ENCODE data around the gene RRP1B.
A peak's percentile ranks its signal among the peaks of the same experiment; 100 is the strongest.

Gene RRP1B

DNA sequence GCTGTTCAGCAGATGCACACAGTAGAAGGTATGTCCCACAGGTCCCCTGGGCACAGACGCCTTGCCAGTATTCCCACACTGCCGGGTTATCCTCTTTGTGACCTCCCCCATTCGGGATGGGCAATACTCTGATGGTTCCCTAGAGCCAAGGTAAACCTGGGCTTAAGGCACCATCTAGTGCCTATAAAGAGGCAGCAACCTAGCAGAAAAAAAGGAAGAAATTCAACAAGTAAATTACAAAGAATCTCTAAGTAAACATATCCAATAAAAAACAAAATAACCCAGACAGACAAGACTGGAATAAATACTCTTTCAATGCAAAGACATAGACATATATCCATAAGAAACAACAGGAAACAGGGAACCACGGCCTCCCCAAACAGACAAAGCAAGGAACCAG lies 39.5 kb upstream of the RRP1B start:
- no peak overlapping the region for H3K27ac ChIP-seq
- TF ChIP-seq, protein P1, sequence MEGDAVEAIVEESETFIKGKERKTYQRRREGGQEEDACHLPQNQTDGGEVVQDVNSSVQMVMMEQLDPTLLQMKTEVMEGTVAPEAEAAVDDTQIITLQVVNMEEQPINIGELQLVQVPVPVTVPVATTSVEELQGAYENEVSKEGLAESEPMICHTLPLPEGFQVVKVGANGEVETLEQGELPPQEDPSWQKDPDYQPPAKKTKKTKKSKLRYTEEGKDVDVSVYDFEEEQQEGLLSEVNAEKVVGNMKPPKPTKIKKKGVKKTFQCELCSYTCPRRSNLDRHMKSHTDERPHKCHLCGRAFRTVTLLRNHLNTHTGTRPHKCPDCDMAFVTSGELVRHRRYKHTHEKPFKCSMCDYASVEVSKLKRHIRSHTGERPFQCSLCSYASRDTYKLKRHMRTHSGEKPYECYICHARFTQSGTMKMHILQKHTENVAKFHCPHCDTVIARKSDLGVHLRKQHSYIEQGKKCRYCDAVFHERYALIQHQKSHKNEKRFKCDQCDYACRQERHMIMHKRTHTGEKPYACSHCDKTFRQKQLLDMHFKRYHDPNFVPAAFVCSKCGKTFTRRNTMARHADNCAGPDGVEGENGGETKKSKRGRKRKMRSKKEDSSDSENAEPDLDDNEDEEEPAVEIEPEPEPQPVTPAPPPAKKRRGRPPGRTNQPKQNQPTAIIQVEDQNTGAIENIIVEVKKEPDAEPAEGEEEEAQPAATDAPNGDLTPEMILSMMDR (conservative IDR thresholded peaks at IDR 0.05): no peak

DNA sequence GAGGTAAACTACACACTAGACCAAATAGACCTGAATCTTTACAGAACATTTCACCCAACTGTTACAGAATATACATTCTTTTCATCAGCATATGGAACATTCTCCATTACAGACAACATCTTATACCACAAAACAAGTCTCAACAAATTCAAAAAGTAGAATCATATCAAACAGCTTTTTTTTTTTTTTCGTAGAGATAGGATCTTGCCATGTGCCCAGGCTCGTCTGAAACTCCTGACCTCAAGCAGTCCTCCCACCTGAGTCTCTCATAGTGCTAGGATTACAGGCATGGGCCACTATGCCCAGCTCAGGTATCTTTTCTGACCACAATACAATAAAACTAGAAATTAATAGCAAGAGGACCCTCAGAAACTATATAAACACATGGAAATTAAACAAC lies 36.6 kb upstream of the RRP1B start:
- no peak overlapping the region for H3K27ac ChIP-seq
- TF ChIP-seq, protein P1 (conservative IDR thresholded peaks at IDR 0.05): no peak

DNA sequence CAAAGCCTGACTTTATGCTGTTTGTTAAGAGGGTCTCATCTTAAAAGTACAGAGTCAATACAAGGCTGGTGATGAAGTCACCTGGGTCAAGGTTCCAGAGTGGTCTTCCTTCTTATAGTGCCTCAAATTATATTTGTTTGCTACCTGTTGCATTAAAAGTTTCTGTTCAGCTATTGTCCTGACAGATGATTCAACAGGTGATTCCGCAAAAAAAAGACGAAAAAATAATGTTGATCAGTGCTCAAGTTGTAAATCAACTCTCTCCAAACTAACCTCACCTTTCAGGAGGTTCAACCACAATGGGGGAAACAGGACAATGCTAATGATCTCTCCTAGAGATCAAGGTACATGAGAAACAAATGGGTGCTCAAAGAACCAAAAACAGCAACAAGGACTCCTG lies 35.8 kb upstream of the RRP1B start:
- TF ChIP-seq, protein P1 (conservative IDR thresholded peaks at IDR 0.05): no peak
- H3K27ac ChIP-seq: no peak overlapping the region

DNA sequence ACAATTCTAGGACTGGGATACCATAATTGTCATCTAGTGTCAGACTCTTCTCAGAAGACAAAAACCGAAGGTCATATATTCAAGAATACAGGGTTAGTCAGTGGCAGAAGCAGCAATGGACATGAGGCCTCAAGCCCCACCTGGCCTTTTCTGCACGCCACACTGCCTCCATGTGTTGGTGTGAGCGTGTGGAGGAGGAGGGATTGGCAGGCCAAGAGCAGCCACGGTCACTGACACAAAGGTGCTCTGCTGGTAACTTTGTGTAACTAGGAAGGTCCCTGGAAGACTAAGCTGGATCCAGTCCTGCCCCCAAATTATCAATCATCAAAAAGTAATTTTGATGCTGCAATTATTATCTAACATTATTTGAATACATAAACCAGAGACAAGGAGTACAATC lies 35.0 kb upstream of the RRP1B start:
- H3K27ac ChIP-seq: no peak overlapping the region
- TF ChIP-seq, protein P1 (conservative IDR thresholded peaks at IDR 0.05): no peak; the same call in 1 of the 2 replicates

DNA sequence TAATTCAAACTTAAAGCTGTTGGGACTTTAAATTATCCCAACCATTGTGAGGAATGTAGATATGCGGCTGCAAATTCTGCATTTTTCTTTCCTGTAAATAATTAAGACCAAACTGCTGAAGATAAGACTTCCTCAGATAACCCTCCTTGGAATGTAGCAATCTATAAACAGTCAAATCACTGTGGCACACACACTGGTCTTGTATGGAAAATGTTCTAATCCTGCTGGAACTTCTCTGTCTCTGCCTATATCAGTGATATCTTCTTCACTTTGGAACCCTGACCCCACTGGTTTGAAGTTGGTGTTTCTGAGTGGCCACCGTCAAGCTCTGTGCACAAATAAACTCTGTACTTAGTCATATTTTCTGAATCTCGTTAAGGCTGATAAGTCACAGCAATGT lies 33.0 kb upstream of the RRP1B start:
- H3K27ac ChIP-seq: no peak overlapping the region
- TF ChIP-seq, protein P1 (conservative IDR thresholded peaks at IDR 0.05): no peak

DNA sequence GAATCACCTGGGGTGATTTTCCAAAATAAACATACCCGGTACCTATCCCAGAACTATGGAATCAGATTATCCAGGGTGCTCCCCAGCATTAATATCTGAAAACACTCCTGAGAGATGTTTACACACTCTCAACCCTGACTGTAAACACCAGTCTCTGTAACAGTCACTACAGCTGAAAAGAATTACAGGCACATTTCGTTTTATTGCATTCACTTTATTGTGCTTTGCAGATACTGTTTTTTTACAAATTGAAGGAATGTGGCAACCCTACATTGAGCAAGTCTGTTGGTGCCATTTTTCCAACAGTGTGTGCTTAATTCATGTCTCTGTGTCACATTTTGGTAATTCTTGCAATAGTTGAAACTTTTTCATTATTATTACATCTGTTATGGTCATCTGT lies 31.8 kb upstream of the RRP1B start:
- peak overlapping the region; percentile 5; the same call in 1 of the 2 replicates for H3K27ac ChIP-seq
- TF ChIP-seq, protein P1 (conservative IDR thresholded peaks at IDR 0.05): no peak

DNA sequence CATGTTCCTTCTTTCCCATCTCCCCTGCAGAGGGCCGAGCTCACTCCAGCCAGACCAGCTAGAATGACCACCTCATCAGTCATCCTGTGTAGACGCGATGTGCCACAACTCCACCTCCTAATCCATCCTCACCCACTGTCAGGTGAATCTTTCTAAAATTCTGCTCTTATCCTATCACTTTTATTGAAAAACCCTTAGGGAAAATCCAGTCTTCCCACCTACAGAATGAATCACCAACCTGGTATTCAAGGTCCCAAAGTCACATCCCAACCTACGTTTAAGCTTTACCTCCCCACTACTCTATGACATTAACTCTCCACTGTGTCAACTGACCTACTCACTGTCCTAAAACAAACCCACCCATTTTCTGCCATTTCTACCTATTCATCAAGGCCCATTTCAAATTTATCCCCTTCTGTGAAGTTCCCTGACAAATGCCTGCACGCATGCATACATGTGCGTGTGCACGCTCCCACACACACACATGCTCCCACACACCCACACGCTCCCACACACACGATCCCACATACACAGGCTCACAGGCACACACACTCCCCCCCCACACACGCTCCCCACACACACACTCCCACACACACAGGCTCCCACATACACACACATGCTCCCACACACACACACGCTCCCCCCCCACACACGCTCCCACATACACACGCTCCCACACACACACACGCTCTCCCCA lies 27.8 kb upstream of the RRP1B start:
- no peak overlapping the region for H3K27ac ChIP-seq
- TF ChIP-seq, protein P1 (conservative IDR thresholded peaks at IDR 0.05): no peak
